Stomach (tissue), 9 donors: ENCODE results near the gene AJUBA. TPM values are rescaled to one million over a fixed set of nuclear protein-coding genes. Genes with fewer than 3 reads are reported as not detected.
"Not testable (repeated sequence)": the region's sequence is repeated elsewhere in the genome, so short reads cannot be mapped to it uniquely, and the experiment has no call there.

Source experiments
- DNase-seq, 2 donors: peaks; one replicate each; pipeline versions ENCODE4 v3.0.0 to v3.0.0-alpha.2; 2013 to 2019
- H3K27ac ChIP-seq, 5 donors: fragments of 200-600 bp in 4 of 5; sonication (generic) in 4 of 5; one replicate each; pipeline ENCODE4 v1.5.1; 2013 to 2019; ENCODE audit warnings: mild to moderate bottlenecking in 1 of 5, moderate library complexity in 1 of 5
- H3K27me3 ChIP-seq, 3 donors: fragments of 200-600 bp; sonication (generic); one replicate each; pipeline ENCODE4 v1.5.1; 2017 to 2019; ENCODE audit warnings: mixed run types in 1 of 3
- H3K36me3 ChIP-seq, 4 donors: fragments of 200-600 bp; sonication (generic); 1 replicate in 3 of 4; 2 replicates in 1 of 4; pipeline ENCODE4 v1.5.1; 2016 to 2019
- H3K4me1 ChIP-seq, 4 donors: fragments of 200-600 bp; sonication (generic); one replicate each; pipeline ENCODE4 v1.5.1; 2016 to 2019
- H3K4me3 ChIP-seq, 4 donors: fragments of 200-600 bp; sonication (generic) in 3 of 4; one replicate each; pipeline ENCODE4 v1.5.1; 2016 to 2019; ENCODE audit warnings: mild to moderate bottlenecking in 1 of 4
- H3K9me3 ChIP-seq, 4 donors: fragments of 200-600 bp; sonication (generic); one replicate each; pipeline ENCODE4 v1.5.1; 2016 to 2019
- EP300 ChIP-seq: sonication (generic); formaldehyde crosslinking; IDR thresholded peaks from one replicate; pipeline ENCODE4 v1.6.1; 2017; ENCODE audit warnings: antibody characterized with exemption
- POLR2A ChIP-seq, 4 donors: fragments of 450-650 bp; IDR thresholded peaks; one replicate each; pipeline ENCODE4 v1.6.1; 2016; ENCODE audit warnings: antibody characterized with exemption in 4 of 4, control low read depth in 2 of 4, mild to moderate bottlenecking in 1 of 4, moderate library complexity in 1 of 4
- POLR2AphosphoS5 ChIP-seq, 3 donors: sonication (generic); formaldehyde crosslinking; IDR thresholded peaks; one replicate each; pipeline ENCODE4 v1.6.1; 2016; ENCODE audit warnings: antibody characterized with exemption in 3 of 3
- WGBS, 5 donors: extraction: QIAGEN DNeasy Blood & Tissue Kit in 3 of 5; methylation state at CpG; one replicate each; pipeline versions ENCODE4 v1.1.5 to v1.1.7; 2013 to 2018; 5-methylcytosine and 5-hydroxymethylcytosine counted together
- intact Hi-C: fragments of 100-400 bp; cut with DNase I; formaldehyde crosslinking; loops from one replicate; pipeline ENCODE4 v1.15.1; 2023; ENCODE audit warnings: low total_unique reads
- polyA plus RNA-seq, 3 donors: library from polyadenylated mRNA; stranded (reverse); fragments of 200-250 nt; gene quantifications; one replicate each; pipeline ENCODE4 v1.2.3, GENCODE V29; 2013
- total RNA-seq, 5 donors: library from RNA; depleted of rRNA; stranded (reverse); fragments of >200 nt; gene quantifications; one replicate each; pipeline versions ENCODE4 v1.1.0 to v1.2.3, GENCODE V29; 2014 to 2016
- TF ChIP-seq, protein P1 (sequence below), 7 experiments: fragments of 450-650 bp in 4 of 7; fragments of 200-600 bp in 3 of 7; sonication (generic) in 3 of 7; IDR thresholded peaks; one replicate each; pipeline ENCODE4 v1.5.1; 2016 to 2019; ENCODE audit warnings: antibody characterized with exemption in 7 of 7, control low read depth in 2 of 7, mild to moderate bottlenecking in 1 of 7
- donor health status: healthy with polysubstance abuse.
- donor health status: Bipolar disorder and iron deficiency.
- donor health status: healthy.

AJUBA gene
- total and polyA plus RNA-seq, 8 donors, result 1.5 to 13.3 (median 6.9) TPM; not detected in 1

DNA sequence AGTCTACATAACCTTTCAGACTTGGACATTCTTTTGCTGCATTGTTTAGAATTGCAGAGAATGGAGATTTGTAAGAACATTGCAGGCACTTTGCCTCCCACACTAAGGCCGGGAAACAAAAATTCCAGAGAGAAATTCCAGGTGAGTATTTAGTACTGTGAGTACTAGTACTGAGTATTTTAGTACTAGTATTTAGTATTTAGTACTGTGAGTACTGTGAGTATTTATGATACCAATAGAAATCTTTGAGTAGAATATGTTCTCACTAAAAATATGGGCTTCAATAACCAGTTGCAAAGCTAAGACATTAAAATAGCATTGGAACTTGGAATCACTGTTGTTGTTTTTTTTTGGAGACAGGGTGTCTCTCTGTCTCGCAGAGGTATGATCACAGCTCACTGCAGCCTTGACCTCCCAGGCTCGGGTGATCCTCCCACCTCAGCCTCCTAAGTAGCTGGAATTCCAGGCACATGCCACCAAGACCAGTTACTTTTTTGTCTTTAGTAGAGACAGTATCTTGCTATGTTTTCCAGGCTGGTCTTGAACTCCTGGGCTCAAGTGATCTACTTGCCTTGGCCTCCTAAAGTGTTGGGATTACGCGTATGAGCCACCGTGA is 20.2 kb downstream of the AJUBA start:
- Histone ChIP-seq H3K4me3 (no peak overlapping the region), H3K4me1 (peaks cover 0 to 8% (median 2%) of the 10 kb centered on the region in 4 donors), H3K27ac (no peak overlapping the region), H3K9me3 (no peaks in the 10 kb centered on the region), H3K36me3 (no peaks in the 10 kb centered on the region), H3K27me3 (no peaks in the 10 kb centered on the region)
- no peak for DNase-seq
- no peak for TF ChIP-seq EP300
- TF ChIP-seq POLR2AphosphoS5 (IDR thresholded peaks at IDR 0.05), result no peak
- no peak for TF ChIP-seq POLR2A (IDR thresholded peaks at IDR 0.05)
- TF ChIP-seq, protein P1, sequence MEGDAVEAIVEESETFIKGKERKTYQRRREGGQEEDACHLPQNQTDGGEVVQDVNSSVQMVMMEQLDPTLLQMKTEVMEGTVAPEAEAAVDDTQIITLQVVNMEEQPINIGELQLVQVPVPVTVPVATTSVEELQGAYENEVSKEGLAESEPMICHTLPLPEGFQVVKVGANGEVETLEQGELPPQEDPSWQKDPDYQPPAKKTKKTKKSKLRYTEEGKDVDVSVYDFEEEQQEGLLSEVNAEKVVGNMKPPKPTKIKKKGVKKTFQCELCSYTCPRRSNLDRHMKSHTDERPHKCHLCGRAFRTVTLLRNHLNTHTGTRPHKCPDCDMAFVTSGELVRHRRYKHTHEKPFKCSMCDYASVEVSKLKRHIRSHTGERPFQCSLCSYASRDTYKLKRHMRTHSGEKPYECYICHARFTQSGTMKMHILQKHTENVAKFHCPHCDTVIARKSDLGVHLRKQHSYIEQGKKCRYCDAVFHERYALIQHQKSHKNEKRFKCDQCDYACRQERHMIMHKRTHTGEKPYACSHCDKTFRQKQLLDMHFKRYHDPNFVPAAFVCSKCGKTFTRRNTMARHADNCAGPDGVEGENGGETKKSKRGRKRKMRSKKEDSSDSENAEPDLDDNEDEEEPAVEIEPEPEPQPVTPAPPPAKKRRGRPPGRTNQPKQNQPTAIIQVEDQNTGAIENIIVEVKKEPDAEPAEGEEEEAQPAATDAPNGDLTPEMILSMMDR (IDR thresholded peaks at IDR 0.05), result no peak
- WGBS, 5 donors, result 91 to 98% (median 94%) methylated on average over 6 of the region's 6 CpGs
- intact Hi-C loops, result no loop called here

DNA sequence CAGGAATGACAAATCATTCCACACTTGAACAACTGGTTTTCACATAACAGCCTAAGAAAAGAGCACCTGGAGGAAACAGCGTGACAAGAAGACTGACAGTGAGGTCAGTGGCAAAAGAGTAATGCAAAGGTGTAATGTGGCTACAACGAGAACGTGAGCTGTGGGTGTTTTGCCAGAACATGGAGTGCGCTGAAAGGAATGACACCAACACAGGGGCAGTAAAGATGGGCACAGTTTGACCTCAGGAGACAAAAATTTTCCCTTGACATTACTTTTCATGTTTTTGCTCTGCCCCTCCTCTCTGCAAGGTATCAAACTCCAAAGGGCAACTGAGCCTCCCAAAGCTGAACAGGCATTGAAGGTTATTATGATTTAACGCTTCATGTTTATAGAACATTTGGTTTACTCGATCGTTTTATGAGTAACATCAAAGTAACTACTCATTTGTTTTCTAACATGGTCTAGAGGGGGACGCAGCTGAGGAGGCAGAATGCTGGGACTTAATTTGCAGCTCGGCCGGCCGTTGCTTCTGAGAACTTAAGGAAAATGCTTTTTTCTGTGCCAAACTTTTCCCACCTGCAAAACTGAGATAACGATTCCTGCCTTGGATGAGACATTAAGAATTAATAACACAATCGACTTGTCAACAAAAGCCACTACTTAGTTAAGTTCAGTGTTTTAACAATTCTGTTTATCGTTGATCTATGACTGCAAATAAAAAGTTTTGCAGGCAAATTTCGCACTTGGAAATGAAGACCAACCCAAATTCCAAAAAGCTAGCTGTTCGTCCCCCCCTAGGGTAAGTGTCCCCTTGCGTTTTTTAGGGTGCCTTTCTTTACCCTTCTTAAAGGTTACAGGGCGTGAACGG is 26.4 kb downstream of the AJUBA start:
- Histone ChIP-seq H3K27me3 (no peaks in the 10 kb centered on the region), H3K9me3 (no peaks in the 10 kb centered on the region), H3K36me3 (peaks cover 5 to 28% (median 21%) of the 10 kb centered on the region in 4 donors), H3K4me1 (peaks cover 11 to 23% (median 16%) of the 10 kb centered on the region in 4 donors), H3K4me3 (peak overlapping the region; percentile 50 to 73 (median 68)), H3K27ac (peak overlapping the region; percentile 95 to 98 (median 97))
- 17 to 21% (median 20%) methylated on average over 19 of the region's 19 CpGs for WGBS, 5 donors
- no peak for DNase-seq
- intact Hi-C loops, result no loop called here
- TF ChIP-seq POLR2AphosphoS5 (IDR thresholded peaks at IDR 0.05), result no peak
- TF ChIP-seq, protein P1 (IDR thresholded peaks at IDR 0.05), result no peak
- TF ChIP-seq EP300, result no peak
- TF ChIP-seq POLR2A (IDR thresholded peaks at IDR 0.05), result no peak

DNA sequence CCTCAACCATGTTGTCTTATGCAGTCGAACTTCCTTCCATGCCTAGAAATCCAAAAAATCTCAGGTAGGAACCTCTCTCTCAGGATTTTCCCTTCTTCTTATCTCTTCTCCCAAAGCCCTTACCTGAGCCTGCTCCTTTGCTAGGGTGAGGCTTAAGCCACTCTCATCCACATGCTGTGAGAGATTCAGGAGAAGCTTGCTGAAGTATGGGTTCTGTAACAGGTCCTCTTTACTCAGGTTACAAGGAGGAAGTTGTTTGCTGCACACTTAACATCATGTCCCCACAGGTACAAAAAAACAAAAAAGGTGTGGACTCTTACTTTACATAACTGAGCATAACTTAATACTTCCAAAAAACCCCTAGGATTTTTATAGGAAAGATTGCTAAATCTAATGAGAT is 29.9 kb downstream of the AJUBA start:
- Histone ChIP-seq H3K36me3 (peaks cover 11 to 62% (median 55%) of the 10 kb centered on the region in 4 donors), H3K4me1 (peaks cover 11 to 18% (median 15%) of the 10 kb centered on the region in 4 donors), H3K4me3 (no peak overlapping the region), H3K9me3 (no peaks in the 10 kb centered on the region), H3K27me3 (no peaks in the 10 kb centered on the region), H3K27ac (peak overlapping the region in 2 of 5 donors; percentile 1 to 51)
- intact Hi-C loops, result no loop called here
- no peak for DNase-seq
- WGBS, 5 donors, result 85 to 100% (median 90%) methylated on average over 1 of the region's 1 CpG
- TF ChIP-seq EP300, result no peak
- TF ChIP-seq, protein P1 (IDR thresholded peaks at IDR 0.05), result no peak
- TF ChIP-seq POLR2AphosphoS5 (IDR thresholded peaks at IDR 0.05), result no peak
- no peak for TF ChIP-seq POLR2A (IDR thresholded peaks at IDR 0.05)

DNA sequence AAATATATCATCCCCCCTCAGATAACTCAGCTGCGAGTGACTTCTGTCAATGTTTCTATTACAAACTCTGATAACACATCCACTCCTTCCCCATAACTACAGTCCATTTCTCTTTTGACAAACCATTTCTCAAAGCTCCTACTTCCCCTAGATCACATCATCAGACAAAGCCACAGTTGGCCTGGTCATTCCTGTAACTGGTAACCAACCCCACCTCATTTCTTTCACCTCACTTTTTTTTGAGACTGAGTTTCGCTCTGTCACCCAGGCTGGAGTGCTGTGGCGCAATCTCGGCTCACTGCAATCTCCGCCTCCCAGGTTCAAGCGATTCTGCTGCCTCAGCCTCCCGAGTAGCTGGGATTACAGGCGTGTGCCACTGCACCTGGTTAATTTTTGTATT is 30.6 kb downstream of the AJUBA start:
- peak overlapping the region in 2 of 5 donors; percentile 51 to 58 for H3K27ac ChIP-seq
- WGBS, 5 donors, result 90 to 94% (median 91%) methylated on average over 8 of the region's 8 CpGs
- DNase-seq, intact Hi-C loops, H3K4me3 ChIP-seq, H3K9me3 ChIP-seq, H3K27me3 ChIP-seq: not testable (repeated sequence)
- H3K36me3 ChIP-seq, result peaks cover 17 to 68% (median 61%) of the 10 kb centered on the region in 4 donors
- peaks cover 10 to 15% (median 13%) of the 10 kb centered on the region in 4 donors for H3K4me1 ChIP-seq
